IPS-11a (cell line): ENCODE measurements around the gene MYO16.
"Not testable (repeated sequence)": the region's sequence is repeated elsewhere in the genome, so short reads cannot be mapped to it uniquely, and the experiment has no call there.

Source experiments
- H3K4me3 ChIP-seq: one replicate; pipeline ENCODE4 v1.5.1; 2013; ENCODE audit warnings: low read depth, low read length, control low read depth

The MYO16 gene

GRCh38 chr13:108741930-108742329 is 112.5 kb downstream of the MYO16 start:
- no peak overlapping the region for H3K4me3 ChIP-seq

GRCh38 chr13:108742701-108743451 is 113.5 kb downstream of the MYO16 start:
- no peak overlapping the region for H3K4me3 ChIP-seq

- no peak overlapping the region for H3K4me3 ChIP-seq
These were observed 114.1 kb downstream of the MYO16 start for GRCh38 chr13:108743522-108743921.

DNA sequence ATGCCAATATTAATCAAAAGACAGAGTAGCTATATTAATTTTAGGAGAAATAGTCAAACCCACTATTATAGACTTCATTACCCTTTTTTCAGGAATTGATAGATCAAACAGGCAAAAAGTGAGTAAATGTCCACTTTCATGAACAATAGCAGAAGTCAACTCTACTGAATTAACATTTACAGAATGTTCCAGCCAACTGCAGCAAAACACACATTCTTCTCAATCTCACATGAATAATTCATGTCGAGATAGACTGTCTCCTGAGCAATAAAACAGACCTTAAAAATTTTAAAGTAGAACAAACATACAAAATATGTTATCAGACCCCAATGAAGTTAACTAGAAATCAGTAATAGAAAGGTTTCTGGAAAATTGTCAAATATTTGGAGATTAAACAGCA is 118.4 kb downstream of the MYO16 start:
- H3K4me3 ChIP-seq, result no peak overlapping the region

DNA sequence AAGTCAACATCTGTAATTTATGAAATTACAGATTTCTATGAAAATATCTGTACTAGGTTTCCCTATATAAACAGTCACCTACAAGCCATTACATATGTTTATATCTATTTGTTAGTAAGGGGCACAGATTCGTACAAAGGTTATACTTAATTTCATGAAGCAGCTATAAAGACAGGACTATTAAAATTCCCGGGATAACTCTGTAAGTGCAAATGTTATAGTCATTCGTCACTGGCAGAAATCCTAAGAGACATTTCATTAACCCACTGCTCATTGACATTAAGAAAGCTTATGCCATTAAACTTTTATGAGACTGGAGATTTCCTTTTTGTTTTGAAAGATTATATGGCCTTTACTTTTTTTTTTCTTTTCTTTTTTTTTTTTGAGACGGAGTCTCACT is 122.9 kb downstream of the MYO16 start:
- no peak overlapping the region for H3K4me3 ChIP-seq

DNA sequence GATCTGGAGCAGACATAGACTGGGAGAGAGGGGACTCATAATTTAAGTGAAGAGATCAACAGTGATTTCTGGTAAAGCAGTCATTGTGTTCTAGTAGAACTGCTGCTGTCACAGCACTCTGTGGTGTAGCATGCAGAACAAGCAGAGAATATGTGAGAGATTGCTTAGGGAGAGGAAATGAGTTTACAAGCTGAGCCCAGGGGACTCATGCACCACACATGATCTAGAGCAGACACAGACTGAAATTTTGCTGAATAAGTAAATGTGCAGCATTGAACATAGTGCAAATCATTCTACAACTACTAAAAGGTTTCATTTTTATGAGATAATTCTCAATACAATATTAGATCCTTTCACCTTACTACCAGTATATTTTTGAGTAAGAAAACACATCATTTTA is 125.7 kb downstream of the MYO16 start:
- H3K4me3 ChIP-seq, result no peak overlapping the region

DNA sequence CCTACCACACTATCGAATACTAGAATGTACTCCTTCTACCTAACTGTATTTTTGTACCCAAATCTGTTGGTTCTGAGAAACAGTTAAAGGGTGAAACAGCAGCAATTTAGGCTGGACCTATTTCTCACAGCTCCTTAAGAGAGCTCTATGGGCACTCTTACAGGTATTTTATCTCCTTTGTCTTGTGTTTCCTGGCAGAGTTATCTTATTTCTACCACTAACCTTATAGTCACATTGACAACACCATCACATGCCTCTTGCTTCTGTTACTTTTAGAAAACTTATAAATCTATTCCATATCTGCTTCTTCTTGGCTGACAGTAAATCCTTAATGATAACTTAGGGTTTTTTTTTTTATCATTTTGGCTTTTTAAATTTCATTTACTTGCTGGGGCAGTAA is 130.7 kb downstream of the MYO16 start:
- no peak overlapping the region for H3K4me3 ChIP-seq

DNA sequence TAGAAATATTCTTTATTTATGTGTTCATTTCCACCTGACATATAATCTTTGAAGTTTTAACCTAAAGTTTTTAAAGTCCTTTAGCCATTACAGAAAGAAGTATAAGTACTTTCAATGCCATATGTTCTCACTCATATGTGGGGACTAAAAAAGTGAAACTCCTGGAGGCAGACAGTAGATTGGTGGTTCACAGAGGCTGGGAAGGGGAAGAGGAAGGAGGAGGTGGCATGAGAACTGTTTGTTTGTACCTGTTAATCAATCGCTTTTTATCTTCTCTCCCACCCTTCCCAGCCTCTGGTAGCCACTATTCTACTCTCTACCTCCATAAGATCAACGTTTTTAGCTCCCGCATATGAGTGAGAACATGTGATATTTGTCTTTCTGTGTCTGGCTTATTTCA is 131.1 kb downstream of the MYO16 start:
- H3K4me3 ChIP-seq, result no peak overlapping the region

- H3K4me3 ChIP-seq, result no peak overlapping the region
These were observed 138.6 kb downstream of the MYO16 start for GRCh38 chr13:108768035-108768434.

DNA sequence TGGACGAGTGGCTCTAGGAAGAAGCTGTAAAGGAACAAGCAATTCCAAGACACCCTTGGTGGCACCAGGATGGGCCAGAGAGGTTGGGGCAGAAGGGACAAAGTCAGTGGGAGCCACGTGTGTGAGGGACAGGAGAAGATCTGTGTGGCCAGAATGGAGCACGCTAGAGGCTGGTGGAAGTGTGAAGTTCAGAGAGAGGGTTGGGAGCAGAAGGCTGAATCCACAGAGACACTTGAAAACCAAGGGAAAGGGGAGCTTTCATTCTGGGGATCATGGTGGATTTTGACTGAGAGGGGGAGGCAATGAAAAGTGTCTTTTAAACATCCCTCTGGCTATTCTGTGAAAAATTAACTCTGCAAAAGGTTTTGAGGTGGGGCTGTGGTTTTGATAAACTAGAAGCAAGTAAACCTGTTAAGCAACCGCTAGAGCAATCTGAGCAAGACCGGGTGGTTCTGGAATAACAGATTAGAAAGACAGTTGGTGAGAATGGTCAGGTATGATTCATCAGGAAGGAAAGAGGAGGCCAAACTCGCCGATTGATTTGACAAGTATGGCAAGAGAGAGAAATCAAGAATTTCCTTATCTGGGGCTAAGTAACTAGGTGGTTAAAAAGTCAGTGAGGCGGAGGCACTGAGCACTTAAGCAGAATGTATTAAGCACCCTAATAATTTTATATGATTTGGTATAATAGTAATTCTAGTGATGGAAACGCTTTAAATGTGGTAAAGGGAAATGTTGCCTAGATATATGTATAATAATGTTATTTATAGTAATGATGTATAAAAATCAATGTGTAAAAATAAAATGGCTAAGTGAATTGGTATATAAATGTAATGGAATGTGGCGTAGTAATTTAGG is 140.0 kb downstream of the MYO16 start:
- H3K4me3 ChIP-seq, result no peak overlapping the region

DNA sequence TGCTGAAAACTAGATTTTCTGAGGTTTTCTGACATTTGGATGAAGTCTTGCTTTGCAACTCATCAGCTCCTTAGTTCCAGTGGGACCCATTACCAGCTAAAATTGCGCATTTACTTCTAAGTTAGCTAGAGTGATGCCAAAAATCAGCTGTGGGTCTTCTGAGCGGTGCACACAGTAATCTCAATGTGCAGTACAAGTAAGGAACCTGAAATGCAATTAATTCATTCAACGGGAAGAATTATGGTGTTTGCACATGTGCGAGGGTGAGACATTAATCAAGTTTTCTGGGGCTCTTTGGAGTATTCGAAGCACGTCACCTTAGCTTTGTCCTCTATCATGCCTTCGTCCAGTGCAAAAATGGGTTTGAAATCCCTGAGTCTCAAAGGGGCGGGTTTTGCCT is 146.2 kb downstream of the MYO16 start:
- H3K4me3 ChIP-seq, result no peak overlapping the region

DNA sequence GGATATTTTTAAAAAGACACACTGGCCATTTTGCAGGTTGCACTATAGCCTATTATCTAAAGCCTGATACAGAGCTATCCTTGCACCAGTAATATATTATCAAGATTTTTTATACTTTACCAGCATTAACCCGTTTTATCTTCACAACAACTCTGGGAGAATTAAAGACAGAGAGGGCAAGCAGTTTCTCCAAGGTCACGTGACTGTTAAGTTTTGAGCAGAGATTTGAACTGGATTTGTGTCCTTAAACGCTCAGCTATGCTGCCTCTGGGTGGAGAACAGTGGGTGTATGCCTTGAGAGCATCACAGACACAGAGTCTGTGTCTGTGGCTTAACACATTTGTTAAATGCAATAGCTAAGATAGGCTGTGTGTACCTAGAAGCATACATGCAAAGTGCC is 147.2 kb downstream of the MYO16 start:
- no peak overlapping the region for H3K4me3 ChIP-seq

DNA sequence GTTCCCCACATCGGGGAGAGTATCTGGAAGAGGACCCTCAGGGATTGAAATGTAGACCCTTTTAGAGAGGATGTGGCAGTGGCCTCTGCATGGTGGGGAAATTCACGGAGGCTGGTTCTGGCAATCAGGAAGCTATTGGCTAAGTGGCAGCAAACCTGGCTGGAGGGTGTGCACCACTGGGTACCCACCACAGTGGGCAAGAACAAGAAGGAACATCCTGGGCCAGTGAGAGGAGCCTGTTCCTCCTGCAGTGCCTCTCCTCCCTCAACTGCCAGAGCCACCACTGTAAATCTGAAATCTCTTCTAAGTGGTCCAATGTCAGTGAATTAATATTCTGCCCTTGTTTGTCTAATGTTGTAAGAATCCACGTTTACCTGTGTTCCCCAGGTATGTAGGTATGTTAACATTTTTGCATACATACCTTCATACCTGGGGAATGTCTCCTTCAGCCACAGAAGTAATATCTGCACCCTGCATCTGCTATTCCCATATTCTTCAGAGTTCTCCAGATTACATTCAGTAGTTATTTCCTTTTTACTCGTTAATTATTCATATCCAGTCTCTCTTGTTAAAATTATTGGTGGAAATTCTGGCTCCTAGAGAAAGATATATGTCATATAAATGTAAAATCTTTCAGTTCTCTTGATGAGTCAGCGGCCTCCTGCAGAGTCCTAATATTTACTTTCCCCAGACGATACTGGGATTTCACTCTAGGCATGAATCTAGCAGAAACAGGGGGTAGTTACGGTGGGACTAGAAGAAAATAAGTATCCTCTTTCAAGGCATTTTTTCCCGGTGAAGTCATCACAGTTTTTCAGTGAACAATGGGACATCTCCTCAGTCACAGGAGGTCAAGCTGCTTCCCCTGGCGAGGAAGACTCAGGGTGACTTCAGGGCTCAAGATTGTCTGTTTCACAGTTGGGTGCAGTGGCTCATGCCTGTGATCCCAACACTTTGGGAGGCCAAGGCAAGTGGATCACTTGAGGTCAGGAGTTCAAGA is 148.3 kb downstream of the MYO16 start:
- no peak overlapping the region for H3K4me3 ChIP-seq

DNA sequence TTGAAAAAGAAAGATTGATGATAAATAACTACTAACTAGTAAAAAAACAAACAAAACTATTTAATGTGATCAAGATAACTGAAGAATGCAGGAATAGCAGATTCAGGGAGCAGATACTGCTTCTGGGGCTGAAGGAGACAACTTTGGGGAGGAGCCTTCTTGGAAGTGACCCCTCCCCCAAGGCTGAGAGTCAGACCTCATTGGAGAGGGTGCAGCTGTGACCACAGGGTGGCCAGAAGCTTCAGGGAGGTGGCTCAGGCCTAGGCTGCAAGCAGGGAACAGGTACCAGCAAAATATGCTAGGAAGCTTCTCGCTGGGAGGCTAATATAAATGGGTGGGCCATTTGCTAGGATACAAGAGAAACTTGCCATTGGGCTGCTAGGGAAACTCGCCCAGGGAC is 149.9 kb downstream of the MYO16 start:
- no peak overlapping the region for H3K4me3 ChIP-seq

GRCh38 chr13:108780706-108781105 is 151.3 kb downstream of the MYO16 start:
- H3K4me3 ChIP-seq, result no peak overlapping the region

DNA sequence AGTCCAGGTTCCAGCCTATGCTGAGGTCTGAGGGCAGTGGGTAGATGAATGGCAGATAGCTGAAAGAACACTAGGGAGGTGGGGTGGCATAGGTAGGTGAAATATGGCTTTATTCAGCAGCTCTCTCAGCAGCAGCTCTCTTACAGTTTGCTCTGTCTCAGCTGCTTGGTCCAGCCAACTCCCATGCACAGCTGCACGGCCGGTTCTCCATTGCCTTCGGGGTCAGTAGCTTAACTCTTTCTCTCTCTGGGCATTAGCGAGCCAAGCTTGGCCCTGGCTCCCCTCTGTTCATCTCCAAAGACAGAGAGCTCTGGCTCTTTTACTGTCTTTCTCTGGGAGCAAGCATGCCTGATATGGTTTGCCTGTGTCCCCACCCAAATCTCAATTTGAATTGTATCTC is 151.9 kb downstream of the MYO16 start:
- H3K4me3 ChIP-seq, result no peak overlapping the region

- H3K4me3 ChIP-seq, result not testable (repeated sequence)
These were observed 153.1 kb downstream of the MYO16 start for GRCh38 chr13:108782480-108782879.

- H3K4me3 ChIP-seq, result no peak overlapping the region
These were observed 156.4 kb downstream of the MYO16 start for GRCh38 chr13:108785844-108786243.

GRCh38 chr13:108786456-108787200 is 157.2 kb downstream of the MYO16 start:
- no peak overlapping the region for H3K4me3 ChIP-seq

DNA sequence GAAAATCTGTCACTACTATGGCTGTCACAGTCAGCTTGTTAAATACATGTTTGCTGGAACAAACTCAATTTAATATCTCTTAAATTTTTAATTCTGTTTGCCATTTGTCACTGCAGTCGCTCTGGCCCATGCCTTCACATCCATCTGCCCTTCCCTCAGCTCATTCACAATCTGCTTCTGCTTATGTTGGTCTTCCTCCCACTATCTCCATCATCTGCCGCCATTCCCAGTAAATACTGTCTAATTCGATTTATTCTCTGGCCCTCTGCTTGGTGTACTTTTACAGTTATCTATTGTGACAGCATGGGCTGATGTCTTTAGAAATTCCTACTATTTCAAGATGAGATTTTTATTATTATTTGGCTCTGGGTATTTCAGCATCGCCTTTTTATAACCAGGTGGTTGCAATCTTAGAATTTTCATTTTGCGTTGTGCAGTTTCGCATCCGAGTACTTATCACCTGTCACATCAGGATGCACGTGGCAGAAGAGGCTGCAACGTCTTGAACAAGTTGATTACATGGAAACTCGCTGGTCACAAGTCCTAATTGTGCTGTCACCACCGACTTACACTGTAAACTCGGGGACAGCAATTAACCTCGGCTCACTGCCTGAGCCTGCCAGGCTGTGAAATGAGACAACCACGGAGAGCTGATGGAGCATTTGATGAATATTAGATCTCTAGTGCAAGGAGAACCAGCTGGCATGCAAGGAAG is 158.4 kb downstream of the MYO16 start:
- H3K4me3 ChIP-seq, result no peak overlapping the region
